ENCODE measurements around the gene EGFLAM.
A peak's percentile ranks its signal among the peaks of the same experiment; 100 is the strongest.

Gene EGFLAM

GRCh38 chr5:38452201-38452600 is 193.8 kb downstream of the EGFLAM start:
- DNase-seq, result no peak

- peak; percentile 12 to 23 for DNase-seq
Measured at GRCh38 chr5:38453506-38453905, 195.1 kb downstream of the EGFLAM start.

- DNase-seq, result no peak
Measured at GRCh38 chr5:38453921-38454320, 195.6 kb downstream of the EGFLAM start.

- DNase-seq, result no peak
Measured at GRCh38 chr5:38455796-38456330, 197.5 kb downstream of the EGFLAM start.

GRCh38 chr5:38456657-38457399 is 198.5 kb downstream of the EGFLAM start:
- DNase-seq, result no peak

GRCh38 chr5:38458174-38458573 is 199.8 kb downstream of the EGFLAM start:
- no peak for DNase-seq

GRCh38 chr5:38462976-38463633 is 204.7 kb downstream of the EGFLAM start:
- DNase-seq, result no peak

GRCh38 chr5:38463634-38464521 is 205.5 kb downstream of the EGFLAM start:
- no peak for DNase-seq

GRCh38 chr5:38465061-38465460 is 206.7 kb downstream of the EGFLAM start:
- DNase-seq, result no peak

GRCh38 chr5:38465702-38466423 is 207.5 kb downstream of the EGFLAM start:
- no peak for DNase-seq

- DNase-seq, result no peak
Measured at GRCh38 chr5:38466424-38467189, 208.2 kb downstream of the EGFLAM start.

- DNase-seq, result no peak
Measured at GRCh38 chr5:38467353-38468040, 209.1 kb downstream of the EGFLAM start.

- DNase-seq, result no peak
Measured at GRCh38 chr5:38468202-38468673, 209.9 kb downstream of the EGFLAM start.

GRCh38 chr5:38468978-38469706 is 210.8 kb downstream of the EGFLAM start:
- DNase-seq, result no peak

GRCh38 chr5:38469707-38470267 is 211.4 kb downstream of the EGFLAM start:
- no peak for DNase-seq

- DNase-seq, result no peak
Measured at GRCh38 chr5:38471709-38472108, 213.3 kb downstream of the EGFLAM start.

GRCh38 chr5:38472541-38472940 is 214.2 kb downstream of the EGFLAM start:
- no peak for DNase-seq

- no peak for DNase-seq
Measured at GRCh38 chr5:38473008-38473407, 214.6 kb downstream of the EGFLAM start.

GRCh38 chr5:38478166-38478565 is 219.8 kb downstream of the EGFLAM start:
- DNase-seq, result no peak

- no peak for DNase-seq
Measured at GRCh38 chr5:38478878-38479277, 220.5 kb downstream of the EGFLAM start.
